A549 (cell line): ENCODE data around the gene RFK. TPM values are rescaled to one million over a fixed set of nuclear protein-coding genes. Genes with fewer than 3 reads are reported as not detected.

ENCODE experiments used
- ATAC-seq, 2 experiments: fragments of 200-7000 bp in 1 of 2; fragments of >200 bp in 1 of 2; cut with Nextera tagmentation in 1 of 2; cut with Tn5 transposase in 1 of 2; 3 replicates each; pipeline versions ENCODE4 v1.8.0 to v1.9.1; 2018 to 2020; ENCODE audit warnings: mild to moderate bottlenecking in 1 of 2, moderate library complexity in 1 of 2
- CTCF ChIA-PET: fragments of 300-600 bp; sonication (Branson Sonifier 250); formaldehyde crosslinking; extraction: SDS; loops from one replicate; lab custom pipeline; 2021; ENCODE audit warnings: antibody characterized with exemption, inconsistent platforms; lab: Yijun Ruan, JAX
- POLR2A ChIA-PET: fragments of 350-600 bp; formaldehyde crosslinking; extraction: SDS; loops from one replicate; lab custom pipeline; 2021; ENCODE audit warnings: antibody characterized with exemption, inconsistent platforms; lab: Yijun Ruan, JAX
- DNase-seq, 2 experiments: peaks; one replicate each; pipeline versions ENCODE4 v3.0.0 to v3.0.0-alpha.2; 2011 to 2016; ENCODE audit warnings: low read depth in 1 of 2, low spot score in 1 of 2
- FAIRE-seq: peaks from 2 replicates; lab custom pipeline; 2011; peaks lifted over from hg19 to GRCh38; lab: Jason Lieb, UNC
- H3K27ac ChIP-seq, 2 experiments: fragments of >200 bp; sonication (Bioruptor Twin); formaldehyde crosslinking; 3 replicates each; pipeline ENCODE4 v1.5.1; 2016 to 2017
- H3K4me1 ChIP-seq: fragments of >200 bp; sonication (Bioruptor Twin); formaldehyde crosslinking; 3 replicates; pipeline ENCODE4 v1.6.1; 2016
- H3K4me2 ChIP-seq: fragments of >200 bp; sonication (Bioruptor Twin); formaldehyde crosslinking; 3 replicates; pipeline ENCODE4 v1.6.1; 2016
- H3K4me3 ChIP-seq: fragments of >200 bp; sonication (Bioruptor Twin); formaldehyde crosslinking; 3 replicates; pipeline ENCODE4 v1.5.1; 2016
- H3K9me3 ChIP-seq: fragments of >200 bp; sonication (Bioruptor Twin); formaldehyde crosslinking; 3 replicates; pipeline ENCODE4 v1.6.1; 2016
- BCL3 ChIP-seq: fragments of >200 bp; sonication (Bioruptor Twin); formaldehyde crosslinking; IDR thresholded peaks from 3 replicates; pipeline ENCODE4 v1.6.1; 2016
- CBX2 ChIP-seq: fragments of 200-600 bp; sonication (generic); IDR thresholded peaks from 2 replicates; pipeline ENCODE4 v1.6.1; 2016; ENCODE audit warnings: low read depth, mild to moderate bottlenecking, borderline replicate concordance
- CBX8 ChIP-seq: fragments of 200-600 bp; sonication (generic); IDR thresholded peaks from 2 replicates; pipeline ENCODE4 v1.6.1; 2016
- CEBPB ChIP-seq, 2 experiments: fragments of >200 bp in 1 of 2; sonication (Bioruptor Twin) in 1 of 2; formaldehyde crosslinking in 1 of 2; IDR thresholded peaks; 2 replicates each; pipeline ENCODE4 v1.6.1; 2012 to 2016
- CHD2 ChIP-seq: fragments of 150-350 bp; IDR thresholded peaks from 2 replicates; pipeline ENCODE4 v1.6.1; 2014; ENCODE audit warnings: low read length; ENCODE audit not compliant: partially characterized antibody
- EHF ChIP-seq: fragments of 250-450 bp; sonication (Bioruptor Pico); IDR thresholded peaks from 2 replicates; pipeline ENCODE4 v1.5.0; 2020; ENCODE audit warnings: mild to moderate bottlenecking
- EHMT2 ChIP-seq: fragments of 200-600 bp; sonication (generic); IDR thresholded peaks from 2 replicates; pipeline ENCODE4 v1.6.1; 2016; ENCODE audit warnings: antibody characterized with exemption, low read depth, mild to moderate bottlenecking, moderate library complexity
- FOSL2 ChIP-seq, 2 experiments: fragments of 450-650 bp in 1 of 2; fragments of >200 bp in 1 of 2; sonication (Bioruptor Twin) in 1 of 2; formaldehyde crosslinking; IDR thresholded peaks; 2 replicates each; pipeline versions ENCODE4 v1.5.0 to v1.6.1; 2016 to 2020; ENCODE audit warnings: mild to moderate bottlenecking in 1 of 2, moderate library complexity in 1 of 2
- HDAC2 ChIP-seq: fragments of 200-600 bp; sonication (generic); IDR thresholded peaks from 2 replicates; pipeline ENCODE4 v1.6.1; 2016
- HEYL ChIP-seq: fragments of 250-450 bp; sonication (Bioruptor Pico); IDR thresholded peaks from 2 replicates; pipeline ENCODE4 v1.8.0; 2021; ENCODE audit warnings: mild to moderate bottlenecking, moderate library complexity
- HOXA7 ChIP-seq: fragments of 250-450 bp; sonication (Bioruptor Pico); IDR thresholded peaks from 2 replicates; pipeline ENCODE4 v1.5.0; 2020; ENCODE audit warnings: mild to moderate bottlenecking, moderate library complexity
- HOXB13 ChIP-seq: fragments of 250-450 bp; sonication (Bioruptor Pico); IDR thresholded peaks from 2 replicates; pipeline ENCODE4 v1.5.0; 2020; ENCODE audit warnings: low read depth, mild to moderate bottlenecking, moderate library complexity
- HOXB5 ChIP-seq: fragments of 250-450 bp; sonication (Bioruptor Pico); IDR thresholded peaks from 2 replicates; pipeline ENCODE4 v1.5.0; 2020; ENCODE audit warnings: mild to moderate bottlenecking, moderate library complexity
- KDM1A ChIP-seq: fragments of 200-600 bp; sonication (generic); IDR thresholded peaks from 2 replicates; pipeline ENCODE4 v1.6.1; 2016; ENCODE audit warnings: low read depth, mild to moderate bottlenecking
- MAFK ChIP-seq: fragments of 450-650 bp; IDR thresholded peaks from 2 replicates; pipeline ENCODE4 v1.6.1; 2014; ENCODE audit not compliant: partially characterized antibody
- MYC ChIP-seq: IDR thresholded peaks from 2 replicates; pipeline ENCODE4 v1.6.1; 2012; ENCODE audit warnings: mild to moderate bottlenecking, inconsistent platforms, low read length, improper control_type of control experiment, borderline replicate concordance
- NPAS2 ChIP-seq: fragments of 250-450 bp; sonication (Bioruptor Pico); IDR thresholded peaks from 2 replicates; pipeline ENCODE4 v1.8.0; 2022; ENCODE audit warnings: mild to moderate bottlenecking, moderate library complexity, borderline replicate concordance
- NR3C1 ChIP-seq: fragments of >200 bp; sonication (Bioruptor Twin); formaldehyde crosslinking; IDR thresholded peaks from 3 replicates; pipeline ENCODE4 v1.6.1; 2017
- PHF8 ChIP-seq: fragments of 200-600 bp; sonication (generic); IDR thresholded peaks from 2 replicates; pipeline ENCODE4 v1.6.1; 2016; ENCODE audit warnings: low read depth, mild to moderate bottlenecking, antibody characterized with exemption, moderate library complexity, borderline replicate concordance
- POLR2A ChIP-seq: IDR thresholded peaks from 2 replicates; pipeline ENCODE4 v1.6.1; 2012; ENCODE audit warnings: mild to moderate bottlenecking, low read length
- POLR2AphosphoS2 ChIP-seq: conservative IDR thresholded peaks from 2 replicates; pipeline ENCODE4 v1.6.1; 2012; ENCODE audit warnings: low read length, improper control_type of control experiment, inconsistent platforms
- RAD21 ChIP-seq, 2 experiments: fragments of >200 bp in 1 of 2; sonication (Bioruptor Twin) in 1 of 2; formaldehyde crosslinking in 1 of 2; IDR thresholded peaks in 1 of 2; conservative IDR thresholded peaks in 1 of 2; 2 replicates in 1 of 2; 3 replicates in 1 of 2; pipeline ENCODE4 v1.6.1; 2012 to 2018; ENCODE audit warnings: inconsistent platforms in 1 of 2
- RARB ChIP-seq: fragments of 250-450 bp; sonication (Bioruptor Pico); IDR thresholded peaks from 2 replicates; pipeline ENCODE4 v1.8.0; 2021; ENCODE audit warnings: mild to moderate bottlenecking, moderate library complexity
- RCOR1 ChIP-seq: fragments of 150-350 bp; IDR thresholded peaks from 2 replicates; pipeline ENCODE4 v1.6.1; 2014; ENCODE audit warnings: antibody characterized with exemption, low read length, low read depth
- SMC3 ChIP-seq: fragments of >200 bp; sonication (Bioruptor Twin); formaldehyde crosslinking; IDR thresholded peaks from 3 replicates; pipeline ENCODE4 v1.6.1; 2018; ENCODE audit warnings: inconsistent platforms
- SREBF2 ChIP-seq: fragments of 450-650 bp; IDR thresholded peaks from 2 replicates; pipeline ENCODE4 v1.6.1; 2014; ENCODE audit warnings: mild to moderate bottlenecking, moderate library complexity
- TFCP2L1 ChIP-seq: fragments of 250-450 bp; sonication (Bioruptor Pico); IDR thresholded peaks from 2 replicates; pipeline ENCODE4 v1.5.0; 2021; ENCODE audit warnings: mild to moderate bottlenecking
- ZC3H11A ChIP-seq: fragments of 450-650 bp; IDR thresholded peaks from 2 replicates; pipeline ENCODE4 v1.6.1; 2014; ENCODE audit warnings: antibody characterized with exemption, mild to moderate bottlenecking
- ZNF302 ChIP-seq: fragments of 250-450 bp; sonication (Bioruptor Pico); IDR thresholded peaks from 2 replicates; pipeline ENCODE4 v1.9.0; 2021; ENCODE audit warnings: inconsistent platforms, mild to moderate bottlenecking, moderate library complexity
- WGBS: methylation state at CpG from one replicate; pipeline ENCODE4 v1.1.6; 2017; ENCODE audit errors: missing lambda C conversion rate; 5-methylcytosine and 5-hydroxymethylcytosine counted together
- polyA plus RNA-seq, 4 experiments: library from polyadenylated mRNA; depleted of rRNA in 3 of 4; stranded (reverse); fragments of >200 nt; fragmentation: RNase III in 1 of 4; extraction: RNeasy Plus Mini Kit Qiagen cat#74134 plus additional on column Dnase treatment in 1 of 4; gene quantifications; 2 replicates in 3 of 4; 3 replicates in 1 of 4; pipeline ENCODE4 v1.2.3, GENCODE V29; 2011 to 2017
- TF ChIP-seq, protein P1 (sequence below): fragments of 250-450 bp; sonication (Bioruptor Pico); IDR thresholded peaks from 2 replicates; pipeline ENCODE4 v1.5.0; 2021; ENCODE audit warnings: mild to moderate bottlenecking, moderate library complexity, borderline replicate concordance
- TF ChIP-seq, protein P2 (sequence below): fragments of 450-650 bp; IDR thresholded peaks from 2 replicates; pipeline ENCODE4 v1.6.1; 2014; ENCODE audit warnings: antibody characterized with exemption

RFK gene
- polyA plus RNA-seq, 2 of the 4 experiments (the other 2 are of a cell fraction) = 50.5 to 184 TPM

DNA sequence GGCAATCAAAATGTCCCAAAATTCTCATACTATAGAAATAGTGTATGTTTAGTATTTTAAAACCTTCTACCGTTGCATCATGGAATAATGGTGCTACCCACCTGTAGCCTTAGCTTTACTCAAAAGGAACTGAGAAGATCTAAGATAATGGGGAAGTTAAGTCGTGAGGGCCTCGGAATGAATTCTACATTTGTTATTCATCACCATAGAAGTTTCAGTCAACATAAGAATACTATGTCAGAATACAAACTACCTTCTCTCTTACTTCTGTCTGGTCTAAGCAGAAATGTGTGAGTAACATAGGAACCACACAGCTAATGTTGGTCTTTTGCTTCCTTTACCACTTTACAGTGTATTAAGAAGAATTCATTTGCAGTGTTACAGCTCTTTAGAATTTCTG lies 43.2 kb downstream of the RFK start:
- Histone ChIP-seq H3K4me1 (no peaks in the 10 kb centered on the region), H3K27ac (no peak overlapping the region), H3K9me3 (no peaks in the 10 kb centered on the region), H3K4me3 (no peak overlapping the region), H3K4me2 (no peak overlapping the region)
- 46% methylated on average over 3 of the region's 3 CpGs for WGBS
- ChIA-PET POLR2A (no interaction called here), CTCF (no interaction called here)
- DNase-seq = no peak
- no peak for ATAC-seq
- FAIRE-seq = no peak
- no peak for TF ChIP-seq RCOR1
- TF ChIP-seq MYC = no peak
- no peak for TF ChIP-seq EHF (CRISPR knock-in tag)
- no peak for TF ChIP-seq CEBPB (IDR thresholded peaks at IDR 0.05)
- TF ChIP-seq, protein P1, sequence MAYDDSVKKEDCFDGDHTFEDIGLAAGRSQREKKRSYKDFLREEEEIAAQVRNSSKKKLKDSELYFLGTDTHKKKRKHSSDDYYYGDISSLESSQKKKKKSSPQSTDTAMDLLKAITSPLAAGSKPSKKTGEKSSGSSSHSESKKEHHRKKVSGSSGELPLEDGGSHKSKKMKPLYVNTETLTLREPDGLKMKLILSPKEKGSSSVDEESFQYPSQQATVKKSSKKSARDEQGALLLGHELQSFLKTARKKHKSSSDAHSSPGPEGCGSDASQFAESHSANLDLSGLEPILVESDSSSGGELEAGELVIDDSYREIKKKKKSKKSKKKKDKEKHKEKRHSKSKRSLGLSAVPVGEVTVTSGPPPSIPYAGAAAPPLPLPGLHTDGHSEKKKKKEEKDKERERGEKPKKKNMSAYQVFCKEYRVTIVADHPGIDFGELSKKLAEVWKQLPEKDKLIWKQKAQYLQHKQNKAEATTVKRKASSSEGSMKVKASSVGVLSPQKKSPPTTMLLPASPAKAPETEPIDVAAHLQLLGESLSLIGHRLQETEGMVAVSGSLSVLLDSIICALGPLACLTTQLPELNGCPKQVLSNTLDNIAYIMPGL (CRISPR knock-in tag) = no peak
- no peak for TF ChIP-seq HOXB13 (CRISPR knock-in tag)
- TF ChIP-seq ZC3H11A = no peak
- TF ChIP-seq SREBF2 = no peak
- no peak for TF ChIP-seq TFCP2L1 (CRISPR knock-in tag)
- no peak for TF ChIP-seq NPAS2 (CRISPR knock-in tag)
- no peak for TF ChIP-seq MAFK
- no peak for TF ChIP-seq HOXA7 (CRISPR knock-in tag)
- no peak for TF ChIP-seq BCL3
- no peak for TF ChIP-seq NR3C1
- no peak for TF ChIP-seq RARB (CRISPR knock-in tag)

- FAIRE-seq (no peak), DNase-seq (no peak), ATAC-seq (no peak)
- TF ChIP-seq EHMT2 (no peak), RAD21 (conservative IDR thresholded peaks at IDR 0.05 in 1 of 2, IDR thresholded peaks at IDR 0.05 in 1 of 2) (no peak), HEYL (CRISPR knock-in tag) (no peak), FOSL2 (IDR thresholded peaks at IDR 0.05) (no peak), FOSL2 (CRISPR knock-in tag; IDR thresholded peaks at IDR 0.05) (no peak), ZC3H11A (no peak), POLR2A (no peak), PHF8 (no peak), HOXB5 (no peak), RARB (CRISPR knock-in tag) (no peak), POLR2AphosphoS2 (no peak), CBX8 (no peak), EHF (CRISPR knock-in tag) (no peak), KDM1A (no peak), SMC3 (no peak), ZNF302 (CRISPR knock-in tag) (no peak), CBX2 (no peak), CEBPB (IDR thresholded peaks at IDR 0.05) (no peak), CHD2 (no peak), HDAC2 (no peak)
- TF ChIP-seq, protein P2, sequence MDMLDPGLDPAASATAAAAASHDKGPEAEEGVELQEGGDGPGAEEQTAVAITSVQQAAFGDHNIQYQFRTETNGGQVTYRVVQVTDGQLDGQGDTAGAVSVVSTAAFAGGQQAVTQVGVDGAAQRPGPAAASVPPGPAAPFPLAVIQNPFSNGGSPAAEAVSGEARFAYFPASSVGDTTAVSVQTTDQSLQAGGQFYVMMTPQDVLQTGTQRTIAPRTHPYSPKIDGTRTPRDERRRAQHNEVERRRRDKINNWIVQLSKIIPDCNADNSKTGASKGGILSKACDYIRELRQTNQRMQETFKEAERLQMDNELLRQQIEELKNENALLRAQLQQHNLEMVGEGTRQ = no peak
- 19% methylated on average over 1 of the region's 1 CpG for WGBS
- Histone ChIP-seq H3K9me3 (no peaks in the 10 kb centered on the region), H3K27ac (no peak overlapping the region), H3K4me1 (no peaks in the 10 kb centered on the region), H3K4me3 (no peak overlapping the region), H3K4me2 (no peak overlapping the region)
- ChIA-PET CTCF (no interaction called here), POLR2A (no interaction called here)
These were observed 44.4 kb downstream of the RFK start for GRCh38 chr9:76349865-76350264.
